ENCODE results near the gene LIN7A. TPM values are rescaled to one million over a fixed set of nuclear protein-coding genes. Genes with fewer than 3 reads are reported as not detected.

Gene LIN7A
- total RNA-seq, 4 donors from 2014 or later = 5.0 to 28.2 (median 20.7) TPM

- Histone ChIP-seq H3K9me3 (no peaks in the 10 kb centered on the region), H3K27me3 (no peaks in the 10 kb centered on the region), H3K4me1 (no peaks in the 10 kb centered on the region), H3K4me3 (no peak overlapping the region), H3K36me3 (no peaks in the 10 kb centered on the region), H3K27ac (no peak overlapping the region)
- DNase-seq = no peak
- TF ChIP-seq, protein P1, sequence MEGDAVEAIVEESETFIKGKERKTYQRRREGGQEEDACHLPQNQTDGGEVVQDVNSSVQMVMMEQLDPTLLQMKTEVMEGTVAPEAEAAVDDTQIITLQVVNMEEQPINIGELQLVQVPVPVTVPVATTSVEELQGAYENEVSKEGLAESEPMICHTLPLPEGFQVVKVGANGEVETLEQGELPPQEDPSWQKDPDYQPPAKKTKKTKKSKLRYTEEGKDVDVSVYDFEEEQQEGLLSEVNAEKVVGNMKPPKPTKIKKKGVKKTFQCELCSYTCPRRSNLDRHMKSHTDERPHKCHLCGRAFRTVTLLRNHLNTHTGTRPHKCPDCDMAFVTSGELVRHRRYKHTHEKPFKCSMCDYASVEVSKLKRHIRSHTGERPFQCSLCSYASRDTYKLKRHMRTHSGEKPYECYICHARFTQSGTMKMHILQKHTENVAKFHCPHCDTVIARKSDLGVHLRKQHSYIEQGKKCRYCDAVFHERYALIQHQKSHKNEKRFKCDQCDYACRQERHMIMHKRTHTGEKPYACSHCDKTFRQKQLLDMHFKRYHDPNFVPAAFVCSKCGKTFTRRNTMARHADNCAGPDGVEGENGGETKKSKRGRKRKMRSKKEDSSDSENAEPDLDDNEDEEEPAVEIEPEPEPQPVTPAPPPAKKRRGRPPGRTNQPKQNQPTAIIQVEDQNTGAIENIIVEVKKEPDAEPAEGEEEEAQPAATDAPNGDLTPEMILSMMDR (IDR thresholded peaks at IDR 0.05) = no peak
- TF ChIP-seq POLR2A (IDR thresholded peaks at IDR 0.05) = no peak
Observed at GRCh38 chr12:80901661-80902060, 36.1 kb downstream of the LIN7A start.

DNA sequence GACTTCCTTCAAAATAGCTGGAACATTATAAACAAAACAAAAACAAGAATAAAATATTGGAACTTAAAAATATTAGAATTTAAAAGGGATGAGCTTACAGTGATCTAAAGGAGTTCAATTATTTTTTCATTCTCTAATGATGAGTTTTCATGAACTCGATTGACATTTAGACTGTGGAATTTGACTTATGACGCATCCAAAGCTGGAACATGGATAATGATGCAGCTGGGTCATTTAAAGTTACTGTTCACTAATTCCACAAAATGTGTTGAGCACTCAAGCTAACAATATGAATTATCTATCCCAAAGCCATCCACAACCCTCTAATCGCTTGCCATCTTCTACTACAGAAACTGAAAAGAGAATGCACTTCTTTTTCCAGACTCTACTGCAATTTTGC, 42.5 kb downstream of the LIN7A start:
- no peak for TF ChIP-seq POLR2A (IDR thresholded peaks at IDR 0.05)
- TF ChIP-seq, protein P1 (IDR thresholded peaks at IDR 0.05) = no peak
- Histone ChIP-seq H3K4me1 (no peaks in the 10 kb centered on the region), H3K27me3 (no peaks in the 10 kb centered on the region), H3K4me3 (no peak overlapping the region), H3K27ac (no peak overlapping the region), H3K36me3 (no peaks in the 10 kb centered on the region), H3K9me3 (no peaks in the 10 kb centered on the region)
- no peak for DNase-seq

DNA sequence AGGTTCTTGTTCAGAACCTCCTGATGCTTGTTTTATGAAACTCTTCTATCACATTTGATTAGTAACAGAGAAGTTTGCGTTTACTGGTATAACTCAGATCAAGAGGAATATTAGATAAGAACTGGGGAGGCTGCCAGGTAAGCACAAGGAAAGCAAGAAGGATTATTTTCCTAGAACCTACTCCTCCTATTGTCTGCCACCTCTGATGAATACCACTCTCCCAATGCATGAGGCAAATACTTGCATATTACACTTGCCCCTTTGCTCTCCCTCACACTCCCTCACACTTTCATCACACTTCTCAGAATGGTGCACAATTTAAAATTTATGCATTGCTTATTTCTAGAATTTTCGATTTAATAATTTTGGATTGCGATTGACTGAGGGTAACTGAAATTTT, 43.6 kb downstream of the LIN7A start:
- Histone ChIP-seq H3K27me3 (no peaks in the 10 kb centered on the region), H3K9me3 (no peaks in the 10 kb centered on the region), H3K4me3 (no peak overlapping the region), H3K27ac (no peak overlapping the region), H3K4me1 (no peaks in the 10 kb centered on the region), H3K36me3 (no peaks in the 10 kb centered on the region)
- TF ChIP-seq POLR2A (IDR thresholded peaks at IDR 0.05) = no peak
- TF ChIP-seq, protein P1 (IDR thresholded peaks at IDR 0.05) = no peak
- DNase-seq = no peak

DNA sequence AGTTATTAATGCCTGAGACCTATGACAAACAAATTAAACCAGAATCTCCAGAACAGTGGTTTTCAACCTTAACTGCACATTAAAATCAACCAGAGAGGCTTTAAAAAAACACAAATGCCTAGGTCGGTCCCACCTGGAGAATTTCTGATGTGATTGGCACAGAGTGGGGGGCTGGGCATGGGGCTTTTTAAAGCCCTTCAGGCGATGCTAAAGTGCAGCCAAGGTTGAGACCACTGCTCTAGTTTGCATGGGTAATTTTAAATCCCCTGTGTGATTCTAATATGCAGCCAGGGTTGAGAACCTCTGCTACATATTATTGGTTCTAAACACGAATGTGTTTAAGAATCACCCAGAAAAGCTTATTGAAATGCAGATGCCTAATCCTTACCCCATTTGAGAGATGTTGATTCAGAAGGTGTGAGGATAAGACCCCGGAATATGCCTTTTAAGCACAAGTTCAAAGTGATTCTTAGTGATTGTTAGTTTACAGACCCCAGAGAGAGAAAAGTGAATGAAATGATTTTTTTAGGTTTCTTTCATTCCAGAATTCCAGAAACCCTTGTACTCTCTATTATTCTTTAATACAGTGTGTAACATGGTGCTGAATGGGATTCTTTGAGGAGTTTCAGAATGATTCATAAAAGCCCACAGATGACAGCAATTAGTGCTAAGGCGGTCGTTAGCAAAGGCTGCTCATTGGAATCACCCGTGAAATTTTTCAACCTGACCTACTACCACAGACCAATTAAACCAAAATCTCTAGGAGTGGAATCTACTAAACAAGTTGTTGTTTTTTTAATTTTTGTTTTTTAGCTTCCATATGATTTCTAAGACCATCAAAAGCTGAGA, 44.9 kb downstream of the LIN7A start:
- DNase-seq = no peak
- Histone ChIP-seq H3K9me3 (no peaks in the 10 kb centered on the region), H3K27me3 (no peaks in the 10 kb centered on the region), H3K4me3 (no peak overlapping the region), H3K4me1 (no peaks in the 10 kb centered on the region), H3K27ac (no peak overlapping the region), H3K36me3 (no peaks in the 10 kb centered on the region)
- TF ChIP-seq, protein P1 (IDR thresholded peaks at IDR 0.05) = no peak
- no peak for TF ChIP-seq POLR2A (IDR thresholded peaks at IDR 0.05)

DNA sequence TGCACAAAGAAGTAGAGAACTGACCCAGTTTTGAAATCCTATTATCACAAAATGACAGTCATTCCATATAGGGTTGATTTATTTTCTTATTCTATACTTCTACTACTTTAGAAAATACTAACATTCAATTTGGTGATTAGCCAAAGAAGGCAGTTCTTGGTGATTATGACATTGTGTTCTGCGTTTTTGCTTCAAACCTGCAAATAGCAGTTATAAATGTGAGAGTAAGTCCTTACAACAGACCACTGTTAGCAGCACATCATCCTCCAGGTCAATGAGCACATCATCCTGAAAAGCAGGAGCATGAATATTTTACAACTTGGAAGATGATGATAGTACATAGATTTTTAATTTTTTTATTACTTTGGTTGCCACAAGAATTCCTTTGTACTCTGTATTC, 53.1 kb downstream of the LIN7A start:
- Histone ChIP-seq H3K4me1 (no peaks in the 10 kb centered on the region), H3K4me3 (no peak overlapping the region), H3K27me3 (no peaks in the 10 kb centered on the region), H3K27ac (no peak overlapping the region), H3K9me3 (no peaks in the 10 kb centered on the region), H3K36me3 (no peaks in the 10 kb centered on the region)
- DNase-seq = no peak
- TF ChIP-seq, protein P1 (IDR thresholded peaks at IDR 0.05) = no peak
- TF ChIP-seq POLR2A (IDR thresholded peaks at IDR 0.05) = no peak
